GM19239 (cell line): ENCODE measurements around the gene KLK4.
A peak's percentile ranks its signal among the peaks of the same experiment; 100 is the strongest.

ENCODE experiments used
- DNase-seq: peaks from one replicate; pipeline ENCODE4 v3.0.0; 2011; ENCODE audit warnings: low spot score; ENCODE audit not compliant: insufficient read length
- FAIRE-seq: peaks from 2 replicates; lab custom pipeline; 2011; peaks lifted over from hg19 to GRCh38; lab: Jason Lieb, UNC

The KLK4 gene

DNA sequence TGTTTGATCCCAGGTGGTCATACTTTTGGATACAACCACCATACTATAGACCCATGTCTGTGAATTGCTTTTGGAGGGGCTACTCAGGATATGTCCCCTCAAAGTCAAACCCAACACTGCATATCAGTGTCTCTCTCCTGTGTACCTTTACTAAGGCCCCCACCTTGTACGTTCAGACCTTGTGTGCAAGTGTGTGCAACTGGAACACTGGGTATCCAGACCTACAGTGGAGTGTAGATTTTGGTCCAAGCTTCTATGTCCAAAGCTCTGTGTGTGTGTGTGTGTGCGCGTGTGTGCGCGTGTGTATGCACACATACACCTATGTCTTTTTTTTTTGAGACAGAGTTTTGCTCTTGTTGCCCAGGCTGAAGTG is 20.0 kb downstream of the KLK4 start:
- no peak for DNase-seq
- no peak for FAIRE-seq

- FAIRE-seq, result no peak
These were observed 20.6 kb downstream of the KLK4 start for GRCh38 chr19:50890422-50891252.

GRCh38 chr19:50889638-50890037 is 21.6 kb downstream of the KLK4 start:
- no peak for DNase-seq
- FAIRE-seq, result no peak

More at GRCh38 chr19:50890422-50891252, 20.6 kb downstream of the KLK4 start:
- no peak for DNase-seq

DNA sequence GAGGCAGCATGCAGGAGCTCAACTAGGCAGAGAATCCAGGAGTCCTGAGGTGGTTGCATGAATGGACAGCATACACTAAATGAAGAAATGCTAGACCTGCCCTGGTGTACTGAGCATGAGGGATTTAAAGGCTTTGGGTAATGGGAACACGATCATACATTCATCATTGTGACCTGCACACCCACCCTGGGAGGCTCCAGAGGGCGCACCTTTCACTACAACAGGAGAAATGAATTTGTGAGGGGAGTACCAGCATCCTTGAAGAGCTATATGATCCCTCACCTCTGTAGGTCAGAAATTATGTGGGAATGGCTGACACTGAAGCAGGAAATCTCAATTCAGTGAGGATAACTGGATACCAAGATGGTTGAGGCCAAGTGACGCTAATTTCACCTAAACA is 29.0 kb downstream of the KLK4 start:
- no peak for FAIRE-seq
- no peak for DNase-seq

- no peak for FAIRE-seq
- no peak for DNase-seq
These were observed 31.0 kb downstream of the KLK4 start for GRCh38 chr19:50880241-50880640.

DNA sequence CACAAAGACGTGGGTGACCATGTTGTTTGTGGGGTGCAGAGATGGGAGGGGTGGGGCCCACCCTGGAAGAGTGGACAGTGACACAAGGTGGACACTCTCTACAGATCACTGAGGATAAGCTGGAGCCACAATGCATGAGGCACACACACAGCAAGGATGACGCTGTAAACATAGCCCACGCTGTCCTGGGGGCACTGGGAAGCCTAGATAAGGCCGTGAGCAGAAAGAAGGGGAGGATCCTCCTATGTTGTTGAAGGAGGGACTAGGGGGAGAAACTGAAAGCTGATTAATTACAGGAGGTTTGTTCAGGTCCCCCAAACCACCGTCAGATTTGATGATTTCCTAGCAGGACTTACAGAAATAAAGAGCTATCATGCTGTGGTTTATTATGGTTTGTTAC is 32.3 kb downstream of the KLK4 start:
- FAIRE-seq (no peak), DNase-seq (no peak)

DNA sequence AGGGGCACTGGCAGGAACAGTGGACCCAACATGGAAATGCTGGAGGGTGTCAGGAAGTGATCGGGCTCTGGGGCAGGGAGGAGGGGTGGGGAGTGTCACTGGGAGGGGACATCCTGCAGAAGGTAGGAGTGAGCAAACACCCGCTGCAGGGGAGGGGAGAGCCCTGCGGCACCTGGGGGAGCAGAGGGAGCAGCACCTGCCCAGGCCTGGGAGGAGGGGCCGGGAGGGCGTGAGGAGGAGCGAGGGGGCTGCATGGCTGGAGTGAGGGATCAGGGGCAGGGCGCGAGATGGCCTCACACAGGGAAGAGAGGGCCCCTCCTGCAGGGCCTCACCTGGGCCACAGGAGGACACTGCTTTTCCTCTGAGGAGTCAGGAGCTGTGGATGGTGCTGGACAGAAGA is 33.9 kb downstream of the KLK4 start:
- FAIRE-seq (no peak), DNase-seq (no peak)

GRCh38 chr19:50876456-50876855 is 34.7 kb downstream of the KLK4 start:
- FAIRE-seq (no peak), DNase-seq (no peak)

DNA sequence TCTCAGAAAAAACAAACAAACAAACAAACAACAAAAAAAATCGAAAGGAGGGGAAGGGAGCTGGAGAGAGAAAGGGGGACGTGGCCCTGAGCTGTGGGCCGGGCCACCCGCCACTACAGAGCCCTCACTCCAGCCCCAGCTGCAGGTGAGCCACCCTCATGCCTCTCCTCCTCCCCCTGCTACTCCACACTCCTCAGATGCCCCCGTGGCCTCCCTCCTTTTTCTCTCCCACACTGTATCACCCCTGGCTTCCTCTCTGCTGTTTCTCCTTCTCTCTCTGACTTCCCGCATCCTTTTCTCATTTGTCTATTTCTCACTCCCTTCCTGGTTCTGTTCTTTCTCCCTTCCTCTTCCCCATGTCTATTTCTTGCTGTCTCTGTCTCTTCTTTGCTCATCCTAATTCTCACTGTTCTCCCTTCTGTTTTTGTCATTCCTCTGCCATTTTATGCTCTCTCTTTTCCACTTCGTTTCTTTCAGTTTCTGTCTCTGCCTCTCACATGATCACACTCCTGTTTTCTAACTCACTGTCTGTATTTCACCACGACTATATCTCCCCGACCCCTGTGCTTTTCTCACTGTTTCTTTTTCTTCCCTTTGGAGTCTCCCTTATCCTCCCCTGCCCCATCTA is 35.3 kb downstream of the KLK4 start:
- DNase-seq (peak; percentile 46), FAIRE-seq (peak; percentile 79)

DNA sequence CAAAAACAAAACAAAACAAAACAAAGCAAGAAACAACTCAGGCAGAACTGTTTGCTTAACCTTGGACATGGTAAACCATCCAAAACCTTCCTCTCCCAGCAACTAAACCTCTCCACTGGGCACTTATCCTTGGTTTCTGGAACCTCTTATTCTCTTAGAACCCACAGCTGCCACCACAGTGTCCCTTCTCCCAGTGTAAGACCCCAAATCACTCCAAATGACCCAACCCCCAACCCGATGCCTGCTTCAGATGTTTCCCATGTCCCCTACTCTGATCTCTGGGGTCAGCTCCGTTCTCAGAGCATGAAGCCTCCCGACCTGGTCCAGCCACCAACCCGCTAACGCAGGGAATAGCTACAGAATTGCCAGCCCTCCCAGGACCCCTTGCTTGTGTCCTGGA is 37.0 kb downstream of the KLK4 start:
- no peak for DNase-seq
- no peak for FAIRE-seq

GRCh38 chr19:50873056-50873455 is 38.1 kb downstream of the KLK4 start, which contains the start of gene KLK2:
KLK2 (plus strand) TSS chr19:50873439; CDS start chr19:50873474, 35 bp downstream.
- DNase-seq (no peak), FAIRE-seq (no peak)

DNA sequence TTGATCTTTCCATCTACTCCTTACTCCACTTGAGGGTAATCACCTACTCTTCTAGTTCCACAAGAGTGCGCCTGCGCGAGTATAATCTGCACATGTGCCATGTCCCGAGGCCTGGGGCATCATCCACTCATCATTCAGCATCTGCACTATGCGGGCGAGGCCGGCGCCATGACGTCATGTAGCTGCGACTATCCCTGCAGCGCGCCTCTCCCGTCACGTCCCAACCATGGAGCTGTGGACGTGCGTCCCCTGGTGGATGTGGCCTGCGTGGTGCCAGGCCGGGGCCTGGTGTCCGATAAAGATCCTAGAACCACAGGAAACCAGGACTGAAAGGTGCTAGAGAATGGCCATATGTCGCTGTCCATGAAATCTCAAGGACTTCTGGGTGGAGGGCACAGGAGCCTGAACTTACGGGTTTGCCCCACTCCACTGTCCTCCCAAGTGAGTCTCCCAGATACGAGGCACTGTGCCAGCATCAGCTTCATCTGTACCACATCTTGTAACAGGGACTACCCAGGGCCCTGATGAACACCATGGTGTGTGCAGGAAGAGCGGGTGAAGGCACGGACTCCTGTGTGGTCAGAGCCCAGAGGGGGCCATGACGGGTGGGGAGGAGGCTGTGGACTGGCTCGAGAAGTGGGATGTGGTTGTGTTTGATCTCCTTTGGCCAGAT is 40.6 kb downstream of the KLK4 start:
- no peak for DNase-seq
- FAIRE-seq, result no peak

DNA sequence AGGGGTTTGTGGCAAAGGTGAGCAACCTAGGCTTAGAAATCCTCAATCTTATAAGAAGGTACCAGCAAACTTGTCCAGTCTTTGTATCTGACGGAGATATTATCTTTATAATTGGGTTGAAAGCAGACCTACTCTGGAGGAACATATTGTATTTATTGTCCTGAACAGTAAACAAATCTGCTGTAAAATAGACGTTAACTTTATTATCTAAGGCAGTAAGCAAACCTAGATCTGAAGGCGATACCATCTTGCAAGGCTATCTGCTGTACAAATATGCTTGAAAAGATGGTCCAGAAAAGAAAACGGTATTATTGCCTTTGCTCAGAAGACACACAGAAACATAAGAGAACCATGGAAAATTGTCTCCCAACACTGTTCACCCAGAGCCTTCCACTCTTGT is 41.7 kb downstream of the KLK4 start:
- DNase-seq (no peak), FAIRE-seq (no peak)

- FAIRE-seq (no peak), DNase-seq (no peak)
These were observed 49.5 kb downstream of the KLK4 start for GRCh38 chr19:50861496-50862286.

DNA sequence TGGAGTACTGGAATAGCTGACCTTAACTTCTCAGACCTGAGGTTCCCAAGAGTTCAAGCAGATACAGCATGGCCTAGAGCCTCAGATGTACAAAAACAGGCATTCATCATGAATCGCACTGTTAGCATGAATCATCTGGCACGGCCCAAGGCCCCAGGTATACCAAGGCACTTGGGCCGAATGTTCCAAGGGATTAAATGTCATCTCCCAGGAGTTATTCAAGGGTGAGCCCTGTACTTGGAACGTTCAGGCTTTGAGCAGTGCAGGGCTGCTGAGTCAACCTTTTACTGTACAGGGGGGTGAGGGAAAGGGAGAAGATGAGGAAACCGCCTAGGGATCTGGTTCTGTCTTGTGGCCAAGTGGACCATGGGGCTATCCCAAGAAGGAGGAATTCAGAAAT is 50.2 kb downstream of the KLK4 start:
- no peak for FAIRE-seq
- no peak for DNase-seq

DNA sequence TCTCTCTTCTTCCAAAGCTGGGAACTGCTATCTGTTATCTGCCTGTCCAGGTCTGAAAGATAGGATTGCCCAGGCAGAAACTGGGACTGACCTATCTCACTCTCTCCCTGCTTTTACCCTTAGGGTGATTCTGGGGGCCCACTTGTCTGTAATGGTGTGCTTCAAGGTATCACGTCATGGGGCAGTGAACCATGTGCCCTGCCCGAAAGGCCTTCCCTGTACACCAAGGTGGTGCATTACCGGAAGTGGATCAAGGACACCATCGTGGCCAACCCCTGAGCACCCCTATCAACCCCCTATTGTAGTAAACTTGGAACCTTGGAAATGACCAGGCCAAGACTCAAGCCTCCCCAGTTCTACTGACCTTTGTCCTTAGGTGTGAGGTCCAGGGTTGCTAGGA is 51.3 kb downstream of the KLK4 start:
- no peak for DNase-seq
- no peak for FAIRE-seq

- DNase-seq, result no peak
- FAIRE-seq, result no peak
These were observed 52.3 kb downstream of the KLK4 start for GRCh38 chr19:50858886-50859285.

GRCh38 chr19:50857366-50857765 is 53.8 kb downstream of the KLK4 start:
- DNase-seq, result no peak
- no peak for FAIRE-seq
